IMR-90 (cell line): ENCODE measurements around the gene TXNL4A. TPM values are rescaled to one million over a fixed set of nuclear protein-coding genes. Genes with fewer than 3 reads are reported as not detected.

Source experiments
- ATAC-seq: fragments of 200-7000 bp; cut with Tn5 transposase; 2 replicates; pipeline ENCODE4 v1.9.1; 2020; ENCODE audit warnings: low read depth, mild to moderate bottlenecking, moderate library complexity
- BruUV-seq: library from RNA; stranded (reverse); fragments of 400-500 nt; replicated peaks from 2 replicates; lab custom pipeline; 2021; lab: Mats Ljungman, UMichigan
- CTCF ChIA-PET: fragments of 300-600 bp; formaldehyde crosslinking; extraction: SDS; loops from one replicate; lab custom pipeline; 2021; ENCODE audit warnings: antibody characterized with exemption; lab: Yijun Ruan, JAX
- POLR2A ChIA-PET: fragments of 300-600 bp; sonication (Branson Sonifier 250); formaldehyde crosslinking; loops from one replicate; lab custom pipeline; 2022; ENCODE audit warnings: antibody characterized with exemption; ENCODE audit not compliant: unreplicated experiment; lab: Charles Lee
- DNase-seq: peaks from one replicate; pipeline ENCODE4 v3.0.0; 2013
- H2AFZ ChIP-seq: replicated peaks from 2 replicates; pipeline ENCODE3; 2013; ENCODE audit warnings: low read length, mild to moderate bottlenecking; ENCODE audit not compliant: poor library complexity
- H2AK5ac ChIP-seq: 2 replicates; pipeline ENCODE4 v1.6.1; 2013; ENCODE audit warnings: low read depth, low read length, inconsistent platforms
- H2AK9ac ChIP-seq: replicated peaks from 2 replicates; pipeline ENCODE3; 2013; ENCODE audit warnings: mild to moderate bottlenecking, low read depth, low read length, moderate library complexity; ENCODE audit not compliant: poor library complexity
- H2BK120ac ChIP-seq: 2 replicates; pipeline ENCODE4 v1.6.1; 2013; ENCODE audit warnings: low read depth, low read length, inconsistent platforms
- H2BK15ac ChIP-seq: 3 replicates; pipeline ENCODE4 v1.6.1; 2013; ENCODE audit warnings: low read depth, low read length, inconsistent platforms
- H2BK20ac ChIP-seq: 2 replicates; pipeline ENCODE4 v1.6.1; 2013; ENCODE audit warnings: low read depth, mild to moderate bottlenecking, inconsistent platforms, low read length, moderate library complexity
- H2BK5ac ChIP-seq: 2 replicates; pipeline ENCODE4 v1.6.1; 2013; ENCODE audit warnings: mild to moderate bottlenecking, low read depth, low read length, inconsistent platforms; ENCODE audit not compliant: poor library complexity, severe bottlenecking
- H3K14ac ChIP-seq: replicated peaks from 2 replicates; pipeline ENCODE4 v1.6.1; 2013; ENCODE audit warnings: low read depth, low read length, inconsistent platforms
- H3K18ac ChIP-seq: 2 replicates; pipeline ENCODE4 v1.6.1; 2013; ENCODE audit warnings: low read depth, low read length, control low read depth
- H3K23ac ChIP-seq: 2 replicates; pipeline ENCODE4 v1.6.1; 2013; ENCODE audit warnings: low read depth, low read length, inconsistent platforms
- H3K27ac ChIP-seq: 2 replicates; pipeline ENCODE4 v1.5.1; 2013; ENCODE audit warnings: mild to moderate bottlenecking, control low read depth, low read length; ENCODE audit not compliant: insufficient read depth
- H3K27me3 ChIP-seq: 2 replicates; pipeline ENCODE4 v1.6.1; 2013; ENCODE audit warnings: low read length; ENCODE audit not compliant: control insufficient read depth, insufficient read depth
- H3K36me3 ChIP-seq: 2 replicates; pipeline ENCODE4 v1.6.1; 2013; ENCODE audit warnings: low read length, mixed read lengths; ENCODE audit not compliant: control insufficient read depth, insufficient read depth
- H3K4ac ChIP-seq: 2 replicates; pipeline ENCODE4 v1.6.1; 2013; ENCODE audit warnings: low read depth, low read length, inconsistent platforms
- H3K4me1 ChIP-seq: 2 replicates; pipeline ENCODE4 v1.6.1; 2013; ENCODE audit warnings: low read length, mixed read lengths; ENCODE audit not compliant: control insufficient read depth, insufficient read depth
- H3K4me2 ChIP-seq: 2 replicates; pipeline ENCODE4 v1.6.1; 2013; ENCODE audit warnings: low read depth, mild to moderate bottlenecking, control low read depth, low read length, moderate library complexity
- H3K4me3 ChIP-seq: 2 replicates; pipeline ENCODE4 v1.5.1; 2013; ENCODE audit warnings: low read depth, mild to moderate bottlenecking, control low read depth, low read length, moderate library complexity; ENCODE audit not compliant: insufficient read depth
- H3K56ac ChIP-seq: 2 replicates; pipeline ENCODE4 v1.6.1; 2013; ENCODE audit warnings: low read length, inconsistent platforms; ENCODE audit not compliant: insufficient read depth; ENCODE audit errors: extremely low read depth
- H3K79me1 ChIP-seq, 2 experiments: 2 replicates each; pipeline ENCODE4 v1.6.1; 2013; ENCODE audit warnings: low read length in 2 of 2, inconsistent platforms in 1 of 2, low read depth in 1 of 2
- H3K9ac ChIP-seq: 2 replicates; pipeline ENCODE4 v1.6.1; 2013; ENCODE audit warnings: low read depth, low read length, control low read depth
- H3K9me1 ChIP-seq: 2 replicates; pipeline ENCODE4 v1.6.1; 2013; ENCODE audit warnings: low read length, inconsistent platforms; ENCODE audit not compliant: insufficient read depth
- H3K9me3 ChIP-seq: 2 replicates; pipeline ENCODE4 v1.6.1; 2013; ENCODE audit warnings: low read length; ENCODE audit not compliant: control insufficient read depth, insufficient read depth
- H4K20me1 ChIP-seq: 2 replicates; pipeline ENCODE4 v1.6.1; 2013; ENCODE audit warnings: low read length, inconsistent platforms; ENCODE audit not compliant: insufficient read depth
- H4K5ac ChIP-seq: 2 replicates; pipeline ENCODE4 v1.6.1; 2013; ENCODE audit warnings: mild to moderate bottlenecking, low read depth, low read length, control low read depth
- H4K8ac ChIP-seq, 2 experiments: 2 replicates each; pipeline ENCODE4 v1.6.1; 2013; ENCODE audit warnings: low read depth in 2 of 2, low read length in 2 of 2, control low read depth in 1 of 2, inconsistent platforms in 1 of 2
- H4K91ac ChIP-seq: 2 replicates; pipeline ENCODE4 v1.6.1; 2013; ENCODE audit warnings: low read depth, low read length, inconsistent platforms; ENCODE audit not compliant: insufficient read depth
- BHLHE40 ChIP-seq: fragments of 150-350 bp; IDR thresholded peaks from 2 replicates; pipeline ENCODE4 v1.6.1; 2016; ENCODE audit warnings: mild to moderate bottlenecking, low read depth, low read length
- CEBPB ChIP-seq: IDR thresholded peaks from 2 replicates; pipeline ENCODE4 v1.6.1; 2012; ENCODE audit warnings: low read depth, low read length, improper control_type of control experiment
- CHD1 ChIP-seq: IDR thresholded peaks from 2 replicates; pipeline ENCODE4 v1.6.1; 2012; ENCODE audit warnings: low read depth, low read length, improper control_type of control experiment
- MAFK ChIP-seq: IDR thresholded peaks from 2 replicates; pipeline ENCODE4 v1.6.1; 2012; ENCODE audit warnings: low read depth, low read length, improper control_type of control experiment
- NFE2L2 ChIP-seq: fragments of 150-350 bp; IDR thresholded peaks from 2 replicates; pipeline ENCODE4 v1.6.1; 2016; ENCODE audit warnings: low read depth, mild to moderate bottlenecking, low read length
- POLR2A ChIP-seq: IDR thresholded peaks from 2 replicates; pipeline ENCODE4 v1.6.1; 2012; ENCODE audit warnings: mild to moderate bottlenecking, low read depth, low read length
- RFX5 ChIP-seq: IDR thresholded peaks from 2 replicates; pipeline ENCODE4 v1.8.0; 2012; ENCODE audit warnings: low read depth, mild to moderate bottlenecking, low read length, moderate library complexity
- USF2 ChIP-seq: fragments of 150-350 bp; IDR thresholded peaks from 2 replicates; pipeline ENCODE4 v1.6.1; 2017; ENCODE audit warnings: mild to moderate bottlenecking, antibody characterized with exemption, low read length, low read depth
- WGBS, 2 experiments: methylation state at CpG; one replicate each; pipeline versions ENCODE4 v1.1.5 to v1.1.7; 2013; ENCODE audit warnings: missing lambda C conversion rate in 2 of 2; ENCODE audit not compliant: insufficient read length in 1 of 2; ENCODE audit errors: extremely low coverage in 2 of 2; 5-methylcytosine and 5-hydroxymethylcytosine counted together
- dilution Hi-C: fragments of 300-500 bp; cut with HindIII; formaldehyde crosslinking; loops from one replicate; pipeline ENCODE4 v1.14.3; 2018; ENCODE audit warnings: low sequenced_read_pairs; ENCODE audit not compliant: unreplicated experiment
- in situ Hi-C: fragments of 300-500 bp; cut with MboI; formaldehyde crosslinking; loops from 3 replicates; pipeline ENCODE4 v1.14.3; 2019; ENCODE audit warnings: low sequenced_read_pairs, inconsistent platforms, mixed read lengths
- intact Hi-C: fragments of 100-400 bp; cut with micrococcal nuclease; formaldehyde crosslinking; loops from 2 replicates; pipeline ENCODE4 v1.10.0; 2022
- polyA plus RNA-seq, 3 experiments: library from polyadenylated mRNA; depleted of rRNA; stranded (reverse); fragments of >200 nt; gene quantifications; 2 replicates each; pipeline ENCODE4 v1.2.3, GENCODE V29; 2012; ENCODE audit warnings: low replicate concordance in 1 of 3
- total RNA-seq: library from RNA; depleted of rRNA; stranded (reverse); fragments of >200 nt; gene quantifications from 2 replicates; pipeline ENCODE4 v1.2.3, GENCODE V29; 2012

The TXNL4A gene
- total and polyA plus RNA-seq, 2 of the 4 experiments (the other 2 are of a cell fraction): 38.7 to 103 TPM

DNA sequence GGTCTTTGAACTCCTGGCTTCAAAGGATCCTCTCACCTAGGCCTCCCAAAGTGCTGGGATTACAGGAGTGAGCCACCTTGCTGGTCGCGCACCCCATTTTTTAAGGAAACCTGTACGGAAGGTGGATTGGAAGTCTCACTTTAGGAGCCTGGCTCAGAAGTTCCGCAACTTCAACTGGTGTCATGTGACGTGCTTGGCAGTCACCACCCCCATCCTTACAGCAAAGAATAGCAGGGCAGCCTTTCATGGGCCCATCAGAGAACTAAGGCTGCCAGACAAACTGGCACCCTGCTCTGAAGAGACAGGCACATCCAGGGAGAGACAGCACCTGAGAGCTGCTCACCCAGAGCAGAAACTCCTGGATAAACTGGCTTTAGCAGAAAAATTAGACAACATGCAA is 33.6 kb downstream of the TXNL4A start (continued):
- TF ChIP-seq USF2 (no peak), BHLHE40 (no peak), CEBPB (no peak)

DNA sequence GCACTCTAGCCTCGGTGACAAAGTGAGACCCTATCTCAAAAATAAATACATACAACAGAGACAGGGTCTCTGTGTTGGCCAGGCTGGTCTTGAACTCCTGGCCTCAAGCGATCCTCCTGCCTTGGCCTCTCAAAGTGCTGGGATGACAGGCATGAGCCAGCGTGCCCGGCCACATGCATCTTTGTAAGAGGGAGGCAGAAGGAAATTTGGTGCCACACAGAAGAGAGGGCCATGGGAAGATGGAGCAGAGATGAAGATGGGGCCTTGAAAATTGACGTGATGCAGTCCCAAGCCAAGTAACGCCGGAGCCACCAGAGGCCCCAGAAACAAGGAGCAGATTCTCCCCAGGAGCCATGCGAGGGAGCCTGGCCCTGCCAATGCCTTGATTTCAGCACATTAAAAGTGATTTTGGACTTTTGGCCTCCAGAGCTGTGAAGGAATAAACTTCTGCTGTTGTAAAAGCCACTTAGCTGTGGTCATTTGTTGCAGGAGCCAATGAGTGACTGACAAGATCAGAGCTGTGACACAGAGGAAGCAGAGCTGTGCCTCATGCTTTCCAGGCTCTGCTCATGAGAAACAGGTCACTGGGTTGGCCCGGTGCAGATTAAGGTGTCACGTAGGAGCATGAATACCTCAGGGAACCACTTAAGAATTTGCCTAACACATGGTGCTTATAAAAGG is 34.3 kb downstream of the TXNL4A start:
- no peak overlapping the region for H3K4ac ChIP-seq
- TF ChIP-seq USF2 (no peak), CHD1 (no peak), NFE2L2 (no peak), CEBPB (no peak), RFX5 (no peak), BHLHE40 (no peak), MAFK (no peak), POLR2A (no peak)
- no peak overlapping the region for H2AK9ac ChIP-seq
- no peak overlapping the region for H4K8ac ChIP-seq
- ATAC-seq (no peak), DNase-seq (no peak)
- no peak overlapping the region for H3K18ac ChIP-seq
- H3K9me3 ChIP-seq: no peaks in the 10 kb centered on the region
- no TSS peak for BruUV-seq
- ChIA-PET POLR2A (no interaction called here), CTCF (no interaction called here)
- dilution Hi-C loops (no loop called here), intact Hi-C loops (loop anchor here (5.0 kb wide), 1 partner anchor 157 kb away; the partner anchor contains the start of gene KCNG2), in situ Hi-C loops (no loop called here)
- peaks cover 15% of the 10 kb centered on the region for H4K20me1 ChIP-seq
- H3K9ac ChIP-seq: no peak overlapping the region
- H3K14ac ChIP-seq: no peak overlapping the region
- no peak overlapping the region for H3K27ac ChIP-seq
- H4K91ac ChIP-seq: no peak overlapping the region
- no peak overlapping the region for H4K5ac ChIP-seq
- H2AK5ac ChIP-seq: no peak overlapping the region; the same call in none of the 2 replicates
- 94% methylated on average over 7 of the region's 10 CpGs; no CpG with 5 or more reads in 1 of the 2 experiments for WGBS, 2 experiments
- H2BK20ac ChIP-seq: no peak overlapping the region
- H2BK15ac ChIP-seq: no peak overlapping the region
- H3K23ac ChIP-seq: no peak overlapping the region
- H2AFZ ChIP-seq: no peak overlapping the region
- no peak overlapping the region for H3K4me2 ChIP-seq
- H2BK120ac ChIP-seq: no peak overlapping the region
- H3K56ac ChIP-seq: no peak overlapping the region
- no peak overlapping the region for H2BK5ac ChIP-seq
- H3K27me3 ChIP-seq: no peaks in the 10 kb centered on the region
- H3K79me1 ChIP-seq: peaks cover 16 to 30% of the 10 kb centered on the region in 2 experiments; a peak in 3 of 4 replicates
- peaks cover 8% of the 10 kb centered on the region for H3K4me1 ChIP-seq
- peaks cover 7% of the 10 kb centered on the region for H3K36me3 ChIP-seq
- no peak overlapping the region for H3K4me3 ChIP-seq
- H3K9me1 ChIP-seq: peaks cover 9% of the 10 kb centered on the region
